Gastroesophageal sphincter (tissue), 3 donors: ENCODE data around the gene PTDSS2.

Experiments
- POLR2A ChIP-seq, 2 donors: fragments of 450-650 bp; IDR thresholded peaks; one replicate each; pipeline ENCODE4 v1.6.1; 2017; ENCODE audit warnings: antibody characterized with exemption in 2 of 2, mild to moderate bottlenecking in 2 of 2, moderate library complexity in 1 of 2
- POLR2AphosphoS5 ChIP-seq: sonication (generic); formaldehyde crosslinking; IDR thresholded peaks from one replicate; pipeline ENCODE4 v1.6.1; 2017; ENCODE audit warnings: antibody characterized with exemption
- TF ChIP-seq, protein P1 (sequence below), 4 experiments: fragments of 200-600 bp in 2 of 4; fragments of 450-650 bp in 2 of 4; sonication (generic) in 1 of 4; IDR thresholded peaks; one replicate each; pipeline ENCODE4 v1.5.1; 2017 to 2019; ENCODE audit warnings: antibody characterized with exemption in 4 of 4, mild to moderate bottlenecking in 2 of 4, moderate library complexity in 2 of 4

DNA sequence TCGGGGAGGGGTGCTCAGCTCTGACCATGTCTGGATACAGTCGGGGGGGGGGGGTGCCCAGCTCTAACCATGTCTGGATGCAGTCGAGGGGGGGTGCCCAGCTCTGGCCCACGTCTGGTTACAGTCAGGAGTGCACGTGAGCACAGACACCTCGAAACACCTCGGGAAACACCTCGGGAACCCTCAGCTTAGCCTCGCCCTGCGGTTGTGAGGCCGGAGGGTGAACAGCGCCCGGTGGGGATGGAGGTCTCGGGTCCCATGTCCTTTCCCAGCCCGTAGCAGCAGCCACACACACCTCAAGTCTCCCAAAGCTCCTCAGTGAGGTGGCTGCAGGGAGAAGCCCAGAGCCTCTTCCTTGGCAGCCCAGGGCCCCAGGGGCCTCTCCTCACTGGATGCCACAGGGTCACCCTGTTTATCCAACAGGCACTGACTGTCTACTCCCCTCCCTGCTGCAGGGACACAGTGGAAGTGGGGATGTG is 37.4 kb upstream of the PTDSS2 start:
- TF ChIP-seq, protein P1, sequence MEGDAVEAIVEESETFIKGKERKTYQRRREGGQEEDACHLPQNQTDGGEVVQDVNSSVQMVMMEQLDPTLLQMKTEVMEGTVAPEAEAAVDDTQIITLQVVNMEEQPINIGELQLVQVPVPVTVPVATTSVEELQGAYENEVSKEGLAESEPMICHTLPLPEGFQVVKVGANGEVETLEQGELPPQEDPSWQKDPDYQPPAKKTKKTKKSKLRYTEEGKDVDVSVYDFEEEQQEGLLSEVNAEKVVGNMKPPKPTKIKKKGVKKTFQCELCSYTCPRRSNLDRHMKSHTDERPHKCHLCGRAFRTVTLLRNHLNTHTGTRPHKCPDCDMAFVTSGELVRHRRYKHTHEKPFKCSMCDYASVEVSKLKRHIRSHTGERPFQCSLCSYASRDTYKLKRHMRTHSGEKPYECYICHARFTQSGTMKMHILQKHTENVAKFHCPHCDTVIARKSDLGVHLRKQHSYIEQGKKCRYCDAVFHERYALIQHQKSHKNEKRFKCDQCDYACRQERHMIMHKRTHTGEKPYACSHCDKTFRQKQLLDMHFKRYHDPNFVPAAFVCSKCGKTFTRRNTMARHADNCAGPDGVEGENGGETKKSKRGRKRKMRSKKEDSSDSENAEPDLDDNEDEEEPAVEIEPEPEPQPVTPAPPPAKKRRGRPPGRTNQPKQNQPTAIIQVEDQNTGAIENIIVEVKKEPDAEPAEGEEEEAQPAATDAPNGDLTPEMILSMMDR (IDR thresholded peaks at IDR 0.05): no peak
- TF ChIP-seq POLR2A (IDR thresholded peaks at IDR 0.05) (no peak), POLR2AphosphoS5 (no peak)
